Ishikawa (cell line): ENCODE measurements around the gene GPC1.

ENCODE experiments used
- CEBPB ChIP-seq: IDR thresholded peaks from 2 replicates; pipeline ENCODE4 v1.6.1; 2012
- CREB1 ChIP-seq: IDR thresholded peaks from 2 replicates; pipeline ENCODE4 v1.6.1; 2012; ENCODE audit warnings: low read depth
- EGR1 ChIP-seq: IDR thresholded peaks from 2 replicates; pipeline ENCODE4 v1.6.1; 2012
- EP300 ChIP-seq: IDR thresholded peaks from 2 replicates; pipeline ENCODE4 v1.6.1; 2012; ENCODE audit warnings: borderline replicate concordance
- FOXM1 ChIP-seq: IDR thresholded peaks from 2 replicates; pipeline ENCODE4 v1.6.1; 2012; ENCODE audit warnings: low read depth, borderline replicate concordance
- NFIC ChIP-seq: IDR thresholded peaks from 2 replicates; pipeline ENCODE4 v1.6.1; 2012
- RAD21 ChIP-seq: IDR thresholded peaks from 2 replicates; pipeline ENCODE4 v1.6.1; 2012; ENCODE audit warnings: low read depth
- TAF1 ChIP-seq: IDR thresholded peaks from 2 replicates; pipeline ENCODE4 v1.6.1; 2012; ENCODE audit warnings: low read depth, mild to moderate bottlenecking
- TCF12 ChIP-seq: IDR thresholded peaks from 2 replicates; pipeline ENCODE4 v1.6.1; 2012; ENCODE audit warnings: low read depth
- TEAD4 ChIP-seq: IDR thresholded peaks from 2 replicates; pipeline ENCODE4 v1.6.1; 2012
- YY1 ChIP-seq: IDR thresholded peaks from 2 replicates; pipeline ENCODE4 v1.6.1; 2012; ENCODE audit warnings: low read depth
- ZBTB7A ChIP-seq: IDR thresholded peaks from 2 replicates; pipeline ENCODE4 v1.6.1; 2012; ENCODE audit warnings: low read depth
- TF ChIP-seq, protein P1 (sequence below): IDR thresholded peaks from 2 replicates; pipeline ENCODE4 v1.6.1; 2012
- TF ChIP-seq, protein P2 (sequence below): IDR thresholded peaks from 2 replicates; pipeline ENCODE4 v1.6.1; 2012; ENCODE audit warnings: low read depth, mild to moderate bottlenecking
- TF ChIP-seq, protein P3 (sequence below): IDR thresholded peaks from 2 replicates; pipeline ENCODE4 v1.6.1; 2012

GPC1 gene

DNA sequence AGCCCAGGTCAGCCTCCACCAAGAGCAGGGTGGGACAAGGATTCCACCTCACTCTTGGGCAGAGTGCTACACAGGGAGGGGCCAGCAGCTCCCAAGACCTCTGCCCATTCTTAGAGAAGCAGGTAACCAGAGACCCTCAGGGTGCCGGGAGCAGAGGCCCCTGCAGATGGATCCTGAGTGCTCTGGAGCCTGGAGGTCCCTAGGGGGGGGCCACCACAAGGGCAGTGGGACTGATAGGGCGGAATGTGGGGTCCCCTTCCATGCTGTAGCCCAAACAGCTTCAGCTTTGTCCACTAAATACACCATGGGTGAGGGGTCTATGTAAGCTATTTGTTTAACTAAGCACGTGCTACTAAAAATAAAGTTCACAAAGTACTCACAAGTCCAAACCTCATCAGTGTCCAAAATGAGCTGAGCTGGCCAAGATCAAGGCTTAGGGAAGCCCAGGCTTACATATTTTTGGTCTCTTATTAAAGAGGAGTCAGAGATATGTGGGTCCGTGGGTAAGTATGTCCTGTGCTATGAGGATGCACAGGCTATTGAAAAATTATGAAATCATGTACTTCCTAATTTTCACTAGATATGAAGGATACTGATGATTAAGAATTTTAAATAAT, 21.5 kb upstream of the GPC1 start:
- TF ChIP-seq RAD21 (no peak), TCF12 (no peak), EGR1 (no peak), FOXM1 (no peak), EP300 (no peak), NFIC (no peak), YY1 (no peak), CREB1 (no peak), TEAD4 (no peak), ZBTB7A (no peak), CEBPB (no peak), TAF1 (no peak)
- TF ChIP-seq, protein P1, sequence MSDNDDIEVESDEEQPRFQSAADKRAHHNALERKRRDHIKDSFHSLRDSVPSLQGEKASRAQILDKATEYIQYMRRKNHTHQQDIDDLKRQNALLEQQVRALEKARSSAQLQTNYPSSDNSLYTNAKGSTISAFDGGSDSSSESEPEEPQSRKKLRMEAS: no peak
- TF ChIP-seq, protein P2, sequence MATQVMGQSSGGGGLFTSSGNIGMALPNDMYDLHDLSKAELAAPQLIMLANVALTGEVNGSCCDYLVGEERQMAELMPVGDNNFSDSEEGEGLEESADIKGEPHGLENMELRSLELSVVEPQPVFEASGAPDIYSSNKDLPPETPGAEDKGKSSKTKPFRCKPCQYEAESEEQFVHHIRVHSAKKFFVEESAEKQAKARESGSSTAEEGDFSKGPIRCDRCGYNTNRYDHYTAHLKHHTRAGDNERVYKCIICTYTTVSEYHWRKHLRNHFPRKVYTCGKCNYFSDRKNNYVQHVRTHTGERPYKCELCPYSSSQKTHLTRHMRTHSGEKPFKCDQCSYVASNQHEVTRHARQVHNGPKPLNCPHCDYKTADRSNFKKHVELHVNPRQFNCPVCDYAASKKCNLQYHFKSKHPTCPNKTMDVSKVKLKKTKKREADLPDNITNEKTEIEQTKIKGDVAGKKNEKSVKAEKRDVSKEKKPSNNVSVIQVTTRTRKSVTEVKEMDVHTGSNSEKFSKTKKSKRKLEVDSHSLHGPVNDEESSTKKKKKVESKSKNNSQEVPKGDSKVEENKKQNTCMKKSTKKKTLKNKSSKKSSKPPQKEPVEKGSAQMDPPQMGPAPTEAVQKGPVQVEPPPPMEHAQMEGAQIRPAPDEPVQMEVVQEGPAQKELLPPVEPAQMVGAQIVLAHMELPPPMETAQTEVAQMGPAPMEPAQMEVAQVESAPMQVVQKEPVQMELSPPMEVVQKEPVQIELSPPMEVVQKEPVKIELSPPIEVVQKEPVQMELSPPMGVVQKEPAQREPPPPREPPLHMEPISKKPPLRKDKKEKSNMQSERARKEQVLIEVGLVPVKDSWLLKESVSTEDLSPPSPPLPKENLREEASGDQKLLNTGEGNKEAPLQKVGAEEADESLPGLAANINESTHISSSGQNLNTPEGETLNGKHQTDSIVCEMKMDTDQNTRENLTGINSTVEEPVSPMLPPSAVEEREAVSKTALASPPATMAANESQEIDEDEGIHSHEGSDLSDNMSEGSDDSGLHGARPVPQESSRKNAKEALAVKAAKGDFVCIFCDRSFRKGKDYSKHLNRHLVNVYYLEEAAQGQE: no peak
- TF ChIP-seq, protein P3, sequence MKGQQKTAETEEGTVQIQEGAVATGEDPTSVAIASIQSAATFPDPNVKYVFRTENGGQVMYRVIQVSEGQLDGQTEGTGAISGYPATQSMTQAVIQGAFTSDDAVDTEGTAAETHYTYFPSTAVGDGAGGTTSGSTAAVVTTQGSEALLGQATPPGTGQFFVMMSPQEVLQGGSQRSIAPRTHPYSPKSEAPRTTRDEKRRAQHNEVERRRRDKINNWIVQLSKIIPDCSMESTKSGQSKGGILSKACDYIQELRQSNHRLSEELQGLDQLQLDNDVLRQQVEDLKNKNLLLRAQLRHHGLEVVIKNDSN: no peak

DNA sequence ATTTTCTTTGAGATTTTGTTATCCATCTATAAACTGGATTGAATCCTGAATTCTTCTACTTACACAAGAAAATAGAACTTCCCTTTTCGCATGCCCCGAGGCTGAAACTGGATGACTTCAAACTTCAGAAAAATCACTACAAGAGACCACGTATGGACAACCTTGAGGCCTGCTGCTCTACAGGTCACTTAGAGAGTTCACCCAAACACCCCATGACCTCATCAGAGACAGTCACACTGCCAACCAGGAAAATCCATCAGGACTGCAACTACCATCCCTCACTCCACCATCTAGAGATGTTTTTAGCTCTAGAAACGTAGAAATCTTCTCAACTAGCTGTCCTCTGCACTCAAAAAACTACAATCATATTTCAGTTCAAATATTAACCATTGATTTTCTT, 18.6 kb upstream of the GPC1 start:
- no peak for TF ChIP-seq TAF1
- TF ChIP-seq EP300: no peak
- TF ChIP-seq FOXM1: no peak
- TF ChIP-seq, protein P1: no peak
- TF ChIP-seq, protein P3: no peak
- TF ChIP-seq, protein P2: no peak
- no peak for TF ChIP-seq CREB1
- no peak for TF ChIP-seq CEBPB
- TF ChIP-seq TCF12: no peak
- TF ChIP-seq NFIC: no peak
- no peak for TF ChIP-seq YY1
- TF ChIP-seq TEAD4: no peak
- TF ChIP-seq EGR1: no peak
- no peak for TF ChIP-seq RAD21
- no peak for TF ChIP-seq ZBTB7A

DNA sequence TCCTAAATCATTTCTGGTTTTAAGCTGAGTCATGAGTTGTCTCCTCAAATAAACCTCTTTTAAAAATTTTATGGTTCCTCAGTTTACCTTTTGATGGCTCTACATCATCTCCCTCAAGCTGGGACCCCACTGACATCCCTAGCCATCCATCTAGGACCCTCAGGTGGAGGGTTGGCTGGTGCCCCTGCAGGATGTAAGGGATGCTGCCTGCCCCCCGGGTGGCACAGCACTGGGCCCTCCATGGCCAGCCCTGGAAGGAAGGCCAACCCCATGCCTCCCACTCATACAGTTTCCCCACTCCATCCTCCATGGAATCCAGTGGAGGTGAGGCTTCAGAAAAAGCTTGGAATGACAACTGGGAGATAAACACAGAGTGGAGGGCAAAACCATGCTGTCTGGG, 17.2 kb upstream of the GPC1 start:
- TF ChIP-seq TAF1 (no peak), NFIC (no peak)
- TF ChIP-seq, protein P3: no peak

DNA sequence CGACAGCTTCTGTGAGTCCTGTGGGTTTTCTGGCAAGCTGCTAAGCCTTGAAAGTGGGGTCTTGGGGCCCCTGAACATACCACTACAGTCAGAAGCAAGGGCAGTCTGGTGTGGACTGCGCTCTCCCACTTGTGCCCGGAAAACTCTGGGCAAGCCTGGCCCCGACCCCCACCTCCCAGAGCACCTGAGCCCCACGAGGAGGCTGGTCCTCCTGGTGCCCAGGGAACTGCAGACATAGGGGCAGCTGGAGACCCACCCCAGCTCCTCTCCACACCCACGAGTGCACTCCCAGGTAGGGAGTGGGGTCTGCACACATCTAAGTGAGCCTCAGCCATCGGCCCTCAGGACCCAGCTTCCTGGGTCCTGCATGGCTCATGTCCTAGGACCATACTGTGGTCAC, 16.2 kb upstream of the GPC1 start:
- TF ChIP-seq TAF1 (no peak), RAD21 (no peak), FOXM1 (no peak), ZBTB7A (no peak), EGR1 (no peak), EP300 (no peak), NFIC (no peak), TCF12 (no peak), CEBPB (no peak)
- TF ChIP-seq, protein P3: no peak
- TF ChIP-seq, protein P2: no peak
- TF ChIP-seq, protein P1: no peak
